PC-3 (cell line): Measurements from ENCODE around the gene PIGB. TPM values are rescaled to one million over a fixed set of nuclear protein-coding genes. Genes with fewer than 3 reads are reported as not detected.
"Not testable (repeated sequence)": the region's sequence is repeated elsewhere in the genome, so short reads cannot be mapped to it uniquely, and the experiment has no call there.

Experiments used
- ATAC-seq: fragments of 200-7000 bp; cut with Tn5 transposase; 2 replicates; pipeline ENCODE4 v1.9.1; 2020; ENCODE audit warnings: mild to moderate bottlenecking, moderate library complexity
- BruUV-seq: library from RNA; stranded (reverse); fragments of 400-500 nt; replicated peaks from 2 replicates; lab custom pipeline; 2021; lab: Mats Ljungman, UMichigan
- CTCF ChIA-PET: fragments of 300-600 bp; sonication (Branson Sonifier 250); formaldehyde crosslinking; loops from one replicate; lab custom pipeline; 2022; ENCODE audit warnings: antibody characterized with exemption; lab: Charles Lee
- POLR2A ChIA-PET: fragments of 300-600 bp; sonication (Branson Sonifier 250); formaldehyde crosslinking; loops from one replicate; lab custom pipeline; 2022; ENCODE audit warnings: antibody characterized with exemption; ENCODE audit not compliant: unreplicated experiment; lab: Charles Lee
- DNase-seq: peaks from one replicate; pipeline ENCODE4 v3.0.0-alpha.2; 2015
- H2AFZ ChIP-seq: fragments of 300-600 bp; sonication (generic); 2 replicates; pipeline ENCODE4 v1.6.0; 2016; ENCODE audit warnings: antibody characterized with exemption, low read length
- H3F3A ChIP-seq: fragments of 300-600 bp; sonication (generic); one replicate; pipeline ENCODE4 v1.6.0; 2017; ENCODE audit warnings: antibody characterized with exemption, low read length, control low read depth, mild to moderate bottlenecking; ENCODE audit not compliant: unreplicated experiment
- H3K27ac ChIP-seq: fragments of 300-600 bp; sonication (generic); 2 replicates; pipeline ENCODE4 v1.5.1; 2016; ENCODE audit warnings: mild to moderate bottlenecking, low read length
- H3K27me3 ChIP-seq: fragments of 300-600 bp; sonication (generic); 2 replicates; pipeline ENCODE4 v1.6.1; 2016; ENCODE audit warnings: low read length, mixed read lengths
- H3K36me3 ChIP-seq: fragments of 300-600 bp; sonication (generic); 2 replicates; pipeline ENCODE4 v1.6.1; 2016; ENCODE audit warnings: low read depth, mixed run types, low read length, mixed read lengths
- H3K4me1 ChIP-seq: fragments of 300-600 bp; sonication (generic); 2 replicates; pipeline ENCODE4 v1.5.1; 2016; ENCODE audit warnings: low read length; ENCODE audit not compliant: insufficient read depth
- H3K4me2 ChIP-seq: fragments of 300-600 bp; sonication (generic); 2 replicates; pipeline ENCODE4 v1.6.0; 2016; ENCODE audit warnings: low read length
- H3K4me3 ChIP-seq: fragments of 300-600 bp; sonication (generic); 2 replicates; pipeline ENCODE4 v1.5.1; 2016; ENCODE audit warnings: mild to moderate bottlenecking, low read length, mixed read lengths
- H3K79me2 ChIP-seq: fragments of 300-600 bp; sonication (generic); 2 replicates; pipeline ENCODE4 v1.6.1; 2017; ENCODE audit warnings: low read length, mixed read lengths
- H3K9ac ChIP-seq: fragments of 300-600 bp; sonication (generic); 2 replicates; pipeline ENCODE4 v1.6.0; 2016; ENCODE audit warnings: mild to moderate bottlenecking, low read length
- H3K9me2 ChIP-seq: fragments of 300-600 bp; sonication (generic); replicated peaks from 2 replicates; pipeline ENCODE4 v1.6.1; 2016; ENCODE audit warnings: mixed run types, low read length, mixed read lengths
- H3K9me3 ChIP-seq: fragments of 300-600 bp; sonication (generic); 2 replicates; pipeline ENCODE4 v1.6.1; 2016; ENCODE audit warnings: low read length, mixed read lengths
- H4K20me1 ChIP-seq: fragments of 300-600 bp; sonication (generic); 2 replicates; pipeline ENCODE4 v1.6.1; 2016; ENCODE audit warnings: low read length, mixed read lengths
- EZH2 ChIP-seq: fragments of 300-600 bp; sonication (generic); IDR thresholded peaks from one replicate; pipeline ENCODE4 v1.6.1; 2017; ENCODE audit warnings: antibody characterized with exemption, mild to moderate bottlenecking, low read length; ENCODE audit not compliant: unreplicated experiment
- EZH2phosphoT487 ChIP-seq: fragments of 300-600 bp; sonication (generic); IDR thresholded peaks from 2 replicates; pipeline ENCODE4 v1.6.1; 2018; ENCODE audit warnings: mild to moderate bottlenecking, antibody characterized with exemption, low read length, borderline replicate concordance
- intact Hi-C: fragments of 100-400 bp; cut with micrococcal nuclease; formaldehyde crosslinking; loops from 2 replicates; pipeline ENCODE4 v1.9.0; 2023
- total RNA-seq: library from RNA; depleted of rRNA; stranded (reverse); fragments of >200 nt; gene quantifications from 2 replicates; pipeline ENCODE4 v1.2.3, GENCODE V29; 2014
- TF ChIP-seq, protein P1 (sequence below): fragments of 300-600 bp; sonication (generic); conservative IDR thresholded peaks from 2 replicates; pipeline ENCODE4 v1.5.1; 2017; ENCODE audit warnings: antibody characterized with exemption, low read depth, mild to moderate bottlenecking, low read length

The PIGB gene
- total RNA-seq, 1 experiment from 2014 or later, result 15.3 TPM

DNA sequence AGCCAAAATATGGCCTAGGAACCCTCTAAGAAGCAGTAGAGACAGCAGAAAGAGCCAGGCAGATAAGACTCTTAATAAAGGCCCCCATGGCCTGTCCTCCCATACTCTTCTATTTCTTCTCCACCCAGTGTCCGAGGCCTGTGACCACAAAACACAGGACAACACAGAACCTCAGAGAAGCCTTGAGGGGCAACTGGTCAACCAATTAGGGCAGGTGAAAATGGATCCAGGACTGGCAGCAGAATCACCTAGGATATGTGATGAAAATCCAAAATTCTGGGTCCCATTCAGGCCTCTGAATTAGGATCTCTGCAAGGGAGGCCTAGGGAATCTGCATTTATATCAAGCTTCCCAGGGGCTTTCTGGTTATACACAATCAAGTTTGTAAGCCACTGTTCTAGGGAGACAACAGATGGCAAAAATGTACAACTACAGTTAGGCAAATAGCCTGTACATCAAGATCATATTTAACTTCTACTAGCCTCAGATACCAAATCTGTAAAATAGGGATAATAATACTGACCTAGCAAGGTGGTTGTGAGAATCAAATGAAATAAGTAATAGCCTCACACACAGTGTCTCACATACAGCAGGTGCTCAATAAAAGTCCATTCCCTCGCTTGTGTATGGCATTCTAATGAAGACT, 39.8 kb upstream of the PIGB start:
- intact Hi-C loops, result no loop called here
- BruUV-seq, result no TSS peak
- H3K4me2 ChIP-seq, result no peak overlapping the region

DNA sequence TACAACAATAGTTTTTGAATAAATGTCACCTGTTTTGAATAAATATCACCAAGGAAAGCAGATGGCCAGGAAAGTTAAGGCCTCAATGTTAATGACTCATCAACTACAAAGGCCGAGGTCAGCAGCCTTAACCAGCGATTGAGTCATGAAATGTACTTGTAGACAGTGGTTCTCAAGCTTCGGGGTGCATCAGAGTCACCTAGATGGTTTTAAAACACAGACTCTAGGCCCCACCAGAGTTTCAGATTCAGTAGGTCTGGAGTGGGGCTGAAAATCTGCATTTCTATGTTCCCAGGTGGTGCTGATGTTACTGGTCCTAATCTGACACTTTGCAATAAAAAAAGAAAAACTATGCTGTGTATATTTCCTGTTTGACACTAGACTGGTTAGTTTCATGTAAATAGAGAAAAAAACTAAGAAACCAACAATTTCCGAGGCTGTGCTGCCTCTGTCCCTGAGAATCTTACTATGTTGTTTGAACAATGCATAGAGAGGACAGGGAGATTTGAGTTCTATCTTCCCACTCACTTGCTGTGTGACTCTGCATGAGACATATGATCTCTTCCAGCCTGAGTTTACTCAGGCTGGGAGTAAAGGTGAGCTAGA, 39.2 kb upstream of the PIGB start:
- no peaks in the 10 kb centered on the region for H4K20me1 ChIP-seq
- no peaks in the 10 kb centered on the region for H3K27me3 ChIP-seq
- CTCF ChIA-PET, result no interaction called here
- H3K4me1 ChIP-seq, result peaks cover 23% of the 10 kb centered on the region
- no peaks in the 10 kb centered on the region for H3K9me2 ChIP-seq
- peak overlapping the region; percentile 37; the same call in 1 of the 2 replicates for H3K9ac ChIP-seq
- H3K79me2 ChIP-seq, result no peaks in the 10 kb centered on the region; the same call in 1 of the 2 replicates
- H3K4me3 ChIP-seq, result no peak overlapping the region
- H3K27ac ChIP-seq, result peak overlapping the region; percentile 85
- TF ChIP-seq EZH2phosphoT487, result no peak
- TF ChIP-seq, protein P1, sequence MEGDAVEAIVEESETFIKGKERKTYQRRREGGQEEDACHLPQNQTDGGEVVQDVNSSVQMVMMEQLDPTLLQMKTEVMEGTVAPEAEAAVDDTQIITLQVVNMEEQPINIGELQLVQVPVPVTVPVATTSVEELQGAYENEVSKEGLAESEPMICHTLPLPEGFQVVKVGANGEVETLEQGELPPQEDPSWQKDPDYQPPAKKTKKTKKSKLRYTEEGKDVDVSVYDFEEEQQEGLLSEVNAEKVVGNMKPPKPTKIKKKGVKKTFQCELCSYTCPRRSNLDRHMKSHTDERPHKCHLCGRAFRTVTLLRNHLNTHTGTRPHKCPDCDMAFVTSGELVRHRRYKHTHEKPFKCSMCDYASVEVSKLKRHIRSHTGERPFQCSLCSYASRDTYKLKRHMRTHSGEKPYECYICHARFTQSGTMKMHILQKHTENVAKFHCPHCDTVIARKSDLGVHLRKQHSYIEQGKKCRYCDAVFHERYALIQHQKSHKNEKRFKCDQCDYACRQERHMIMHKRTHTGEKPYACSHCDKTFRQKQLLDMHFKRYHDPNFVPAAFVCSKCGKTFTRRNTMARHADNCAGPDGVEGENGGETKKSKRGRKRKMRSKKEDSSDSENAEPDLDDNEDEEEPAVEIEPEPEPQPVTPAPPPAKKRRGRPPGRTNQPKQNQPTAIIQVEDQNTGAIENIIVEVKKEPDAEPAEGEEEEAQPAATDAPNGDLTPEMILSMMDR, result no peak
- no peak for TF ChIP-seq EZH2
- H3K9me3 ChIP-seq, result no peaks in the 10 kb centered on the region
- DNase-seq, result peak; percentile 74
- H2AFZ ChIP-seq, result no peak overlapping the region
- ATAC-seq, result peak; percentile 84
- intact Hi-C loops, result no loop called here
- no peaks in the 10 kb centered on the region for H3K36me3 ChIP-seq
- BruUV-seq, result no TSS peak
- POLR2A ChIA-PET, result no interaction called here
- no peaks in the 10 kb centered on the region for H3F3A ChIP-seq
- peak overlapping the region; percentile 59 for H3K4me2 ChIP-seq

More for the DNA sequence above, 39.8 kb upstream of the PIGB start:
- no peak overlapping the region for H3K9ac ChIP-seq
- ChIA-PET POLR2A (no interaction called here), CTCF (no interaction called here)
- H3K27ac ChIP-seq, result peak overlapping the region; percentile 85
- no peak for ATAC-seq
- no peaks in the 10 kb centered on the region; the same call in 1 of the 2 replicates for H3K79me2 ChIP-seq
- TF ChIP-seq, protein P1, result no peak
- TF ChIP-seq EZH2 (no peak), EZH2phosphoT487 (no peak)
- no peaks in the 10 kb centered on the region for H4K20me1 ChIP-seq
- no peaks in the 10 kb centered on the region for H3K9me2 ChIP-seq
- H3F3A ChIP-seq, result no peaks in the 10 kb centered on the region
- no peaks in the 10 kb centered on the region for H3K36me3 ChIP-seq
- peaks cover 23% of the 10 kb centered on the region for H3K4me1 ChIP-seq
- no peak overlapping the region for H2AFZ ChIP-seq
- H3K27me3 ChIP-seq, result no peaks in the 10 kb centered on the region
- no peaks in the 10 kb centered on the region for H3K9me3 ChIP-seq
- DNase-seq, result no peak
- H3K4me3 ChIP-seq, result no peak overlapping the region

DNA sequence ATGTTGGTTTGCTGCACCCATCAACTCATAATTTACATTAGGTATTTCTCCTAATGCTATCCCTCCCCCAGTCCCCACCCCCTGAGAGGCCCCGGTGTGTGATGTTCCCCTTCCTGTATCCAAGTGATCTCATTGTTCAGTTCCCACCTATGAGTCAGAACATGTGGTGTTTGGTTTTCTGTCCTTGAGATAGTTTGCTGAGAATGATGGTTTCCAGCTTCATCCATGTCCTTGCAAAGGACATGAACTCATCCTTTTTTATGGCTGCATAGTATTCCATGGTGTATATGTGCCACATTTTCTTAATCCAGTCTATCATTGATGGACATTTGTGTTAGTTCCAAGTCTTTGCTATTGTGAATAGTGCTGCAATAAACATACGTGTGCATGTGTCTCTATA, 38.4 kb upstream of the PIGB start:
- H3K4me3 ChIP-seq, H3K9ac ChIP-seq, CTCF ChIA-PET, H3K4me2 ChIP-seq, H3K79me2 ChIP-seq, H3K36me3 ChIP-seq, H3K9me2 ChIP-seq, DNase-seq, BruUV-seq, POLR2A ChIA-PET, H3K27ac ChIP-seq, H4K20me1 ChIP-seq, intact Hi-C loops, ATAC-seq, H3K9me3 ChIP-seq, H3F3A ChIP-seq, H3K27me3 ChIP-seq, H2AFZ ChIP-seq: not testable (repeated sequence)
- peaks cover 23% of the 10 kb centered on the region for H3K4me1 ChIP-seq
